SK-N-DZ (cell line): ENCODE measurements around the gene CDH13.
"Not testable (repeated sequence)": the region's sequence is repeated elsewhere in the genome, so short reads cannot be mapped to it uniquely, and the experiment has no call there.

ENCODE experiments used
- DNase-seq: peaks from one replicate; pipeline ENCODE4 v3.0.0-alpha.2; 2015; ENCODE audit warnings: low spot score

The CDH13 gene

DNA sequence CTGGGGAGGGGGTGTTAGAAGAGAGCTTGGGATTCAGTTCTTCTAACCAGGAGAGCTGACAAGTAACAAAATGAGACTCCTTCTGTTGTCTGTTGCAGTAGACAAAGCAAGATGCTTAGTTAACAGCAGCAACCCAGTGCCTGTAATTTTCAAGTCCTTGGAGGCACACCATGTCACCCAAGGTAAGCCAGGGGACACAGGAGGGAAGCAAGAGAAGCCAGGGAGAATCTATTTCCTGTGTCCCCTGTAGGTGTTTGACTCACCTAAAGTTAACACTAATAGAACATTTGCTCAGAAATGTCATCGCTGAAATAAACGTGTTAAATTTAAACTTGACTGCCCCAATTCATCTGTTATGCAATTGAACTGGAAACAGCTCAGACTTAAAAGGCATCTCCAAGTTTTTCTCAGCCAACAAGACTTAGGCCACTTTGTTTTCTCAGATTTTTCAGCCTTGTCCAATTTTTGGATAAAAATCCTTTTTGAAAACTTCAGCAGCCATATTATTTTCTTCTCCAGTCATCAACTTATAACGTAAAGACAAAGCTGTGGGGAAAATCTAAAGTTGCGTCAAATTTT is 257.6 kb downstream of the CDH13 start:
- DNase-seq, result no peak

- no peak for DNase-seq
Observed at GRCh38 chr16:82886146-82886545, 259.4 kb downstream of the CDH13 start.

- DNase-seq, result no peak
Observed at GRCh38 chr16:82888591-82889001, 261.8 kb downstream of the CDH13 start.

DNA sequence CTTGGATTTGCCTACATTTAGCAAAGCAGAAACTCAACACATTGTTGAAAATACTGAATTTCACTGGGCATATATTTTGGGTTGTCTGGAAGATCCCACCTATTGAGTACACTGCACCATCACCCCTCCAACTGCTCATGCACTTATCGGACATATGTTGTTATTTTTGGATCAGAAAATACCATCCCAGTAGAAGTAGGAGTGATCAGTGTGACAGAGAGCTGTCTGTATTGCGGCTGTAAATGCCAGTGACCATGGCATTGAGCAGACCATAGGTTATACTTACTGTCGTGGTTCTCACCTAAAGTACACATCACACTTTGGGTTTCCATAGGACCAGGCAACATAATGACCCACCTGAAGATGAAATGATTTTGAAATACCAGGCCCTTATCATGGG is 264.7 kb downstream of the CDH13 start:
- no peak for DNase-seq

GRCh38 chr16:82891918-82892317 is 265.1 kb downstream of the CDH13 start:
- DNase-seq, result no peak

- no peak for DNase-seq
Observed at GRCh38 chr16:82892324-82892723, 265.6 kb downstream of the CDH13 start.

- no peak for DNase-seq
Observed at GRCh38 chr16:82895843-82896242, 269.1 kb downstream of the CDH13 start.

DNA sequence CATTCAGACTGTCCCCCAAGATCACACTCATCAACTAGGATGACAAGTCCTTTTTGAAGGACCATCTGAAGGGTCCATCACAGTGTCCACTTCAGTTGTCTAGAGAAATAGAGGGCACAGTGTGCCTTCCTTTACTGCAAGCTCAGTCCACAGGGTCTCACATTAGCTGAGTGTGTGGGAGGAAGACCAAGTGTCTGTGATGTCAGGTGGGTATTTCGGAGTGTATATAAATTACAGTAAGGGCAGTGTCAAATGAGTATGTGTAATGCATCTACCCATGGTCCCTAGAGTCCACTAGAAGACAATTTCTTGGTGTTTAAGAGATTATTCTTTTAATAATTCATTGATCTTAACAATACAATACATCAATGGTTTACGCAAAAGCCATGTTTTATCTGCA is 272.2 kb downstream of the CDH13 start:
- no peak for DNase-seq

GRCh38 chr16:82899731-82900450 is 273.1 kb downstream of the CDH13 start:
- DNase-seq, result no peak

DNA sequence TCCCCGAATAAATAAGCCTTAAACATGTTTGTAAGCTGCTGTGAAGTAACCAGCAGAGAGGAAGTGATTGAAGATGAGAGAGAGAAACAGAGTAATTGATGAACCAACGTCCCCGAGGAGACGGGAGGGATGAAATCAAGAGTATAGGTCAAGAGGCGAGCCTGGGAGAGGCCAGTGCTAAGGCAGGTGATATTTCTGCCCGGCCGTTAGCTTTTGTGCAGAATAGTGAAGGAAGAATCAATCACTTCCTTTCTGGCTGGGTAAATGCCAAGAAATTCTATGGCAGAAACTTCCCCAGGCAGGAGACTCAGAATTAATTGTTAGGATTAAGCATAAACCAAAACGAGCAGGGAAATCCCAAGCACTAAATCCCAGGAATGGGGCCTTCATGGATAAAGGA is 273.8 kb downstream of the CDH13 start:
- no peak for DNase-seq

- no peak for DNase-seq
Observed at GRCh38 chr16:82911925-82912324, 285.2 kb downstream of the CDH13 start.

DNA sequence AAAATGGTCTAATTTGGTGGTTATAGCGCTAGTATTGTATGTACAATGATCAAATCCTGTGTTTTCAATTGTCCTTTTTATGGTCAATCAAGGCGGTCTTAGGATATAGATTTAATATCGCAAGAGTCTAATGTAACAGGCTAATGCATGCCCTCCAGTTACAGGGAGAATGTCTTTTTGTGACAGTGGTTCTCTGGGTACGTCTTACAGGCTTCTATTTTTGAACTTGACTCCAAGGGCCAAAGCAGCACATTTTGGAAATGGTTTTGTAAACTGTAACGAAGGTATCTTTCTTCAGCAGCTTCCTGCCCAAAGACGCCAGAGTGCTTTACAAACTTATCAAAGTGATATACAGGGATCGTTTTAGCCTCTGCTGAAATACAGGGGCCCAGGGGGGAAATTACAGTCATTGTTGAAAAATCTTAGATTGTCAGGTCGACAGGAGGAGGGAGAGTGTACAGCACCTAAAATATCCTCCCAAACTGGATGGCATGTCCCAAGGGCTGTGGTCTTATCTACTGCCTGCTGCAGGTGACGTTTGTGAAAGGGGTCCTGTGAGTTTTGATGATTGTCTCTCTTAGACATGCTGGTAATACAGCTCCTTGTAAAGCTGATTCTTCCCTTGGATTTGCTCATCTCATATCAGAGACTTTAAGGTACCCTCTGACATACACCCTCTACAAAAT is 288.5 kb downstream of the CDH13 start:
- DNase-seq, result no peak

GRCh38 chr16:82917886-82918595 is 291.3 kb downstream of the CDH13 start:
- DNase-seq, result no peak

GRCh38 chr16:82924075-82924854 is 297.5 kb downstream of the CDH13 start:
- no peak for DNase-seq

- no peak for DNase-seq
Observed at GRCh38 chr16:82926500-82926899, 299.7 kb downstream of the CDH13 start.

DNA sequence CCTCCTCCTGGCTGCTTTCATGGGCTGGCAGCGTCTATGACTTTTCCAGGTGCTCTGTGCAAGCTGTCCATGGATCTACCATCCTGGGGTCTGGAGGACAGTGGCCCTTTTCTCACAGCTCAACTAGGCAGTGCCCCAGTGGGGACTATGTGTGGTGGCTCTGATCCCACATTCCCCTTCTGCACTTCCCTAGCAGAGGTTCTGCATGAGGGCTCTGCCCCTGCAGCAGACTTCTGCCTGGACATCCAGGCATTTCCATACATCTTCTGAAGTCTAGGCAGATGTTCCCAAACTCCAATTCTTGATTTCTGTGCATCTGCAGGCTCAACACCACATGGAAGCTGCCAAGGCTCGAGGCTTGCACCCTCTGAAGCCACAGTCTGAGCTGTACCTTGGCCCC is 307.2 kb downstream of the CDH13 start:
- not testable (repeated sequence) for DNase-seq

- DNase-seq, result no peak
Observed at GRCh38 chr16:82935766-82936165, 309.0 kb downstream of the CDH13 start.

- DNase-seq, result no peak
Observed at GRCh38 chr16:82936941-82937551, 310.3 kb downstream of the CDH13 start.

GRCh38 chr16:82937926-82938520 is 311.3 kb downstream of the CDH13 start:
- DNase-seq, result no peak

GRCh38 chr16:82943371-82943770 is 316.6 kb downstream of the CDH13 start:
- no peak for DNase-seq
